Hindlimb muscle (tissue), 1 donor: ENCODE measurements around the gene CFAP92. TPM values are rescaled to one million over a fixed set of nuclear protein-coding genes. Genes with fewer than 3 reads are reported as not detected.
A peak's percentile ranks its signal among the peaks of the same experiment; 100 is the strongest.

Experiments
- DNase-seq: peaks from one replicate; pipeline ENCODE4 v3.0.0-alpha.2; 2013
- polyA plus RNA-seq: library from polyadenylated mRNA; unstranded; fragments of 120-200 nt; gene quantifications from one replicate; pipeline ENCODE4 v1.2.1, GENCODE V29; 2013; ENCODE audit not compliant: insufficient read length

The CFAP92 gene
- polyA plus RNA-seq, 1 donor: 1.4 TPM

DNA sequence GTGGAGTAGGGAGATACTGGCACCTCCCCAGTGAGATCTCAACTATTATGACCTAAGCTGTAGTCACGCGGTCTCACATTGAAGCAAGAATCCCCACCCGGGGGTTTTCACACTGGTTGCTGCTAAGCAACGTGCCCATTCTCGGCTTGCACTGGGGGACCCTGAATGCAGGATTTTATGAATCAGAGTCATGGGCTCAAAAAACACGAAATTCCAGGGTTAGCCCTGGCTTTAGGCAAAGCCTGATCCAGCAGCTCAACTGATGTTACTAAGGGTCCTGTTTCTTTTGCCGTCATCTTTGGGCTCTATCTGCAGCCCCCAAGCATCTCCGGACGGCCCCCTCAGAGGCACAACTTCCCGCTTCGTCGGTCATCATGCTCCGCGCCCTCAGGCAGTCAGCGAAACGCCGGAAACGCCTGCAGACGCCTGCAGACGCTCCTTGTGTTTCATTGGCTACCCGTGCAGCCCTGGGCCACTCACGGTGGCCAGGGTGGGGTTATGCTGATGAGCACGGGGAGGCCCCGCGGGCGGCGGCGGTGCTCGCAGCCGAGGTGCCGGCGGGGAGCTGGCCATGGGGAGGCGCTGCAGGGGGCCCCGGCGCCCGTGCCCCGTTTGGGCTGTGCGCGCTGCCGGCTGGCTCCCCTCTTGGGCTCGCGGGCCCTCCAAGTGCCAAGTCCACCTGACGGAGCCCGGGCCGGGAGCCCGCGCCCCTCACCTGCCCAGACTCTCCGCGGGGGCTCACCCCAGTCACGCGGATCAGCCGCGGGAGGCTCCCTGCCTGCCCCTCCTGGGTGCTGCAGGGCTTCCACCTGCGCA, 33.1 kb upstream of the CFAP92 start:
- peak; percentile 89 for DNase-seq

GRCh38 chr3:129025691-129026435, 32.0 kb upstream of the CFAP92 start:
- DNase-seq: no peak

DNA sequence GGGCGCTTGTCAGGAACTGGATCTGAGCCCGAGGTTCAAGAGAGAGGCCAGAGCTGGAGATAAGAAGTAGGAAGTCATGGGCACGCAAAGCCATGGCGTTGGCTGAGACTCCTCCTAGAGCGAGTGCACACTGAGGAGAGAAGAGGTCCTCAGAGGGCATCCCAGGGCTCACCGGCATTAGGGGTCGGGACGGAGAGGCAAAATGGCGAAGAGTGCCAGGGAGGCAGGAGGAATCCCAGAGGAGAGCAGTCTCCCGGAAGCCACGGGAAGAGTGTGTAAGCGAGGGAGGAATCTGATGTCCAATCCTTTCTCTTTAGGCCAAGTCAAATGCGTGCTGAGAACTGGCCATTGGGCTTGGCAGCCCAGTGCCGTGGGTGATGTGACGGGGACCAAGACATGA, 31.2 kb upstream of the CFAP92 start:
- no peak for DNase-seq

DNA sequence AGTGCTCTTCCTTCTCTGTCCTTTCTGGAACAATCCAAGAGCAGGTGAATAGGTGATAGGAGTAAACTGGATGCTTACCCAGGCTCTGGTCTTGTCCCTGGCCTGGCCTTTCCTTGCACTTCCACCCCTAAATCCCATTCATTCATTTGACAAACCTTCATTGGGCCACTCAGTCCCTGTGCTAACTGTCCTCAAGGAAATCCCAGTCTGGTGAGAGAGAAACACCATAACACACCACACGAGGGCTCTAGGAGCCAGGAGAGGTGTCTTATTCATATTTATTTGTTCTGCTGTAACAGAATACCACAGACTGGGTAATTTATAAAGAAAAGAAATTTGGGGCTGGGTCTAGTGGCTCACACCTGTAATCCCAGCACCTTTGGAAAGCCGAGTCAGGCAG, 30.0 kb upstream of the CFAP92 start:
- DNase-seq: no peak

GRCh38 chr3:129023008-129023358, 29.1 kb upstream of the CFAP92 start:
- DNase-seq: no peak

DNA sequence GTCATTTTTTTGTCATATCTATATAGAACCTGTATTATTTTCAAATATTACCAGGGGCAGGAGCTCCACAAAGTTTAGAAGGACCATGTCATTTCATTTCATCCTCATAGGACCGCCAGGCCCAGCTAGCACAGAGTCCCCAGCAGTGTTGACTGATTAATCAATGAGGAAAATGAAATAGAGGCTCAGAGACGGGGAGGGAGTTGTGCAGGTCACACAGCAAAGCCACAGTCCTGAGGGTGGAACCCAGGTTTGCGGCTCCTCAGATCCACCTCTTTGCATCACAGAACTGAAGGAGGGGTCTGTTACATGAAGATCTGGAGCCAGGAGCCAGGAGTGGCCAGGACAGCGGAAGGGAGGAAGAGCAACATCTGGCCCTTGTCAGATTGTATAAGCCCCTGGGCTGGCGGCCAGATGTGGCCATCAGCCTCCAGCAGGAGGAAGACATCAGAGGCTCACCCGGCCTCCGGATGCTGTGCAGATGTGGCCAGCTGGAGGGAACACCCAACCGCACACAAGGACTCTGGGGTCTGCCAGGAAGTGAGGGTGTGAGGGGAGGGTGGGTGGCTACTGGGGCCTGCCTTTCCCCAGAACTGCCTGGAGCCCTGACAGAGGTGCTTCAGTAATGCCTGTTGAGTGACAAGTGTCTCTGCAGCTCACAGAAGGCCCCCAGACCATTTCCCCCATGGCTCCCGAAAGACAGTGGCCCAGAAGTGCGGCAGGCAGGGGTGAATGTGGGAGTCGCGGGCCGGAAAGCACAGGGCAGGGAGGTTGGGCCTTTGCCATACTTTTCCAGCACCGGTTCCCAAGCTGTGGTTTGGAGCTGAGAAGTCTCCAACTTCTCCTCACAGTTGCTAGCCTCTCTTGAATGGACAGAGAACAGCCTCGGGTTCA, 28.5 kb upstream of the CFAP92 start:
- DNase-seq: peak; percentile 75

- no peak for DNase-seq
Measured at GRCh38 chr3:129021140-129021551, 27.3 kb upstream of the CFAP92 start.

- DNase-seq: no peak
Measured at GRCh38 chr3:129020691-129021090, 26.8 kb upstream of the CFAP92 start.

GRCh38 chr3:129019266-129019665, 25.4 kb upstream of the CFAP92 start:
- DNase-seq: no peak

DNA sequence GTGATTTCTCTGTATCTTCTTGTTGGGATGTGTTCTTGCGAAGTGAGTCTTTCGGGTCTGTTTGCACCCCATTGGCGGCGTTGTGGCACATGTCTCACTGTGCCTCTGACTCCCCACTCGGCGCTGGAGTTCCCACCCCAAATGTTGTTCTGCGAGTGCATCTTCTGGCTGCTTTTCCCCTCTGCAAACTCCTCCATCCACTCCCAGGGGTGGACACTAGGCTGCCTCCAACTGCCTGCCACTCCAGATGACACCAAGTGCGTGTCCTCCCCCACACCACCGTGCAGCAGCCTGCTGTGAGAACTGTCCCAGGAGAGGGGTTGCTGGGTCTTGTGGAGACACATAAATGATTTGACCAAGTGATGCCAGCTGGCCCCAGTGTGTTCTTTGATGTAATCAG, 24.9 kb upstream of the CFAP92 start:
- DNase-seq: no peak

DNA sequence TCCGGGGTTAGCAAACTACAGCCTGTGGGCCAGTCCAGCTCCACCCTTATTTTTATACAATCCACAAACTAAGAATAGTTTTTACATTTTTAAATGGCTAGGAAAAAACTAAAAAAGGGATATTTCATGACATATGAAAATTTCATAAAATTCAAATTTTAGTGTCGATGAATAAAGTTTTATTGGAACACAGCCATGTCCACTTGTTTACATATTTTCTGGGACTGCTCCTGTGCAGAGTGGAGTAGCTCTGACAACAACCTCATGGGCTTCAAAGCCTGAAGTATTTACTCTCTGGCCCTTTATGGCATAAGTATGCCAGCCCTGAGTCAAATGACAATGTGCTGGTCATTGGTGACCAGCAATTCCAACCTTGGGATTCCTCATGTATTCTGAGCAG, 24.4 kb upstream of the CFAP92 start:
- DNase-seq: no peak

DNA sequence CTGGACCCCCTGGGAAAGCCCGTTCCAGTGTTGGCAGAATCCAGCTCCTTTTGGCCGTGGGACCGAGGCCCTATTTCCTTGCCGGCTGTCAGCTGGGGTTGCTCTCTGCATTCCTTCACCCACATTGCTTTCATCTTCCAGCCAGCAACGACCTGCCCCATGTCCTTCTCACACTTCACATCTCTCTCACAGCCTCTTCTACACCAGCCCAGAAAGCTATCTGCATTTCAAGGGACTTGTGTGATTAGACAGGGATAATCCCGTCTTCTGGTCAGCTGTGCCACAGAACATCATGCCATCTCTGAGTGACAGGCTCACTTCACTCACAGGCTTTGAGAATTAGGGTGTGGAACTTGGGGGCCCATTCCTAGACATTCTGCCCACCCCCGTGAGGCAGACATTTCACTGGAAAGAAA, 23.6 kb upstream of the CFAP92 start:
- DNase-seq: no peak

- no peak for DNase-seq
Measured at GRCh38 chr3:129016720-129017483, 23.0 kb upstream of the CFAP92 start.

GRCh38 chr3:129016356-129016719, 22.5 kb upstream of the CFAP92 start:
- no peak for DNase-seq

GRCh38 chr3:129015388-129016105, 21.7 kb upstream of the CFAP92 start:
- DNase-seq: no peak

- no peak for DNase-seq
Measured at GRCh38 chr3:129014793-129015345, 21.0 kb upstream of the CFAP92 start.

- no peak for DNase-seq
Measured at GRCh38 chr3:129014148-129014547, 20.3 kb upstream of the CFAP92 start.

GRCh38 chr3:129013491-129013891, 19.6 kb upstream of the CFAP92 start:
- DNase-seq: no peak

GRCh38 chr3:129010310-129010956, 16.6 kb upstream of the CFAP92 start:
- DNase-seq: no peak

DNA sequence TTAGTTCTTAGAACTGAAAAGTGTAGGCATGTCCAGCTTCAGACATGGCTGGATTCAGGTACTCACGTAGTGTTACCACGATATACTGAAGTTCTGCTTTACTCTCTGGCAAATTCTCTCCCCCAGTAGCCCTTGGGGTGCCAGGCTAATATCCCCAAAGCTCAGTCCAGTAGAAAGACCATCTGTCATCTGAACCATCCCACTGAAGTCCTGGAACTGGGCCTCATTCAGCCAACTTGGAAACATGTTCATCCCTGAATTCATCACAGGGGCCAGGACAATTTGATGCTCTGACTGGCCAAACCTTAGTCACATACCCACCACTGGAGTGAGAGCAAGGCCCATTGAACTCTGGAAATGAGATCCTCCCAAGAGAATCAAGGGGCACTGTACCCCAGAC, 15.4 kb upstream of the CFAP92 start:
- DNase-seq: no peak

DNA sequence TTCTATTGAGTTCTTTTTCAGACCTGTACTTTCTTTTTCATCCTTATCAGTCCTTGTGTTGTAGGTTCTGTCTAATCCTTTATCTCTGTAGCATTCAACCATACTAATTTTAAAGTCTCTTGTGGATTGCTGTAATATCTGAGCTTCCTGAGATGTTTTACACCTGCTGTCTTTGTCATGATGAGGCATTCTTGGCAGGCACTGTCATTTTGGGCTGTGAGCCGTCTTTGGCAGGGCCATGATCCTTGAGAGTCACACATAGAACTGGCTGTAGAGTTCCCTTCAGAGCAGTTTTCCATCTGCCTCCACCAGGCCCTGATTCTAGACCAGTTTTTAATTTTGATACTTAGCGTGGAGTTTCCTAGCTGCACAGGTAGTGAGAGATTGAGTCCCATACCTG, 13.9 kb upstream of the CFAP92 start:
- no peak for DNase-seq
